Left colon (tissue), 2 donors: Measurements from ENCODE around the gene GPX5. TPM values are rescaled to one million over a fixed set of nuclear protein-coding genes. Genes with fewer than 3 reads are reported as not detected.
"Not testable (repeated sequence)": the region's sequence is repeated elsewhere in the genome, so short reads cannot be mapped to it uniquely, and the experiment has no call there.

Experiments used
- ATAC-seq: fragments of 200-7000 bp; cut with Tn5 transposase; one replicate; pipeline ENCODE4 v1.9.1; 2020; ENCODE audit warnings: mild to moderate bottlenecking, moderate library complexity
- DNase-seq, 2 donors: peaks; one replicate each; pipeline ENCODE4 v3.0.0-alpha.2; 2020
- intact Hi-C, 2 donors: fragments of 100-400 bp; cut with DNase I in 1 of 2; cut with micrococcal nuclease in 1 of 2; formaldehyde crosslinking; loops; one replicate each; pipeline versions ENCODE4 v1.11.2 to v1.14.0; 2022; cut with DNase I, micrococcal nuclease
- long read RNA-seq: library from polyadenylated mRNA; unstranded; transcript quantifications from one replicate; pipeline ENCODE4 v2.0.0, GENCODE V29; 2021
- total RNA-seq, 2 donors: library from RNA; stranded (reverse); fragmentation: NEBNext Ultra II Directional; extraction: Animal tissue kit (Norgen Biotek cat#: 25700); gene quantifications; one replicate each; pipeline ENCODE4 v1.2.1, GENCODE V29; 2021
- donor health status: DM: no; HTN: no; CAD: no.
- donor health status: DM: yes; HTN: yes; CAD: no.

Gene GPX5
- not detected for total RNA-seq
- long read RNA-seq: 0 reads

- no peak for DNase-seq
Measured at GRCh38 chr6:28525496-28526039, at the start of gene GPX5. TSS of gene GPX5 (plus strand) at chr6:28525881. CDS start at chr6:28526014, 133 bp downstream.

DNA sequence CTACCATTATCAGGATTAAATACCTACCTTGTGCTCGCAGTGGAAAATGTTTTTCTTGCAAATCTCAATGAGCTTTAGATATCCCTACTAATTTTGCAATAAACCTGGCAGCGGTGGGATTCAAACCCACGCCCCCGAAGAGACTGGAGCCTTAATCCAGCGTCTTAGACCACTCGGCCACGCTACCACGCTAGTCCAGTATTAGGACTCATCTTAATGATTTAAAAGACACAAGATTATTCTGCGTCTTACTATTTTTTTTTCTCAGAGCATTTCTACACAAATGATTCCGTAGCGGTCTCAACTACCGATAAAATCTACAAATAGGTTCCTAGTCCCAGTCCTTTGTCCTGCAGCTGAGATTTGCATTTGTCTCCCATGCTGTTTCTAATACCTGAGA is 47.2 kb upstream of the GPX5 start:
- DNase-seq (no peak), ATAC-seq (no peak)
- intact Hi-C loops: no loop called here

More at GRCh38 chr6:28525496-28526039, at the start of gene GPX5:
- ATAC-seq: no peak
- intact Hi-C loops: no loop called here

DNA sequence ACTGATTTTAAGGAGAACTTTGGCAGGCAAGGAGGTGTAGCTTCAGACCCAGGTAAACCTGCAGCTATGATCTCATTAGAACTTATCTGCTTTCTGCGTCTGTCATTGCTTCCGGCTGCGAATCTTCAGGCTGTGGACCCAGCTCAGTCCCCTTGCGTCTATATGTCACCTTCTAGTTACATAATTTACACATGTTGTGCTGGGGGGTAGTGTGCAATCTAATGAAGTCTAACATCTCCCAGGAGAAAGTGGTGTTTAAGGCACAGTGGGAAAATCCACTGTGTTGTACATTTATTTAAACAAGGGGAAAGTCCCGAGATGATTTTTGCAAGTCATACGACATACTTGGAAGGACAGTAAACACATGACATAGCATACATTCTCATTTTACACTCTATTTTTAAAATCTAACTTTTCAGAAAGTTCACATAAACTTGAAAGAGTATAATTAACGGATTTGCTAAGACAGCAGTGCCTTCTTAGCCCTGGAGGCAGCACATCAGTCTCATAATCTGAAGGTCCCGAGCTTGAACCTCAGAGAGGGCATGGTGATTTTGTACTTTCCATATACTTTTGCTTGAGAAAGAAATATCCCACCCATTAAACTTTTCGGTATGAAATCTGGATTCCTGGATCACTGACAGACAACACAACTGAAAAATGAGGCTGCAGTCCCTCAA is 45.3 kb upstream of the GPX5 start:
- DNase-seq (no peak), ATAC-seq (no peak)
- intact Hi-C loops: no loop called here

DNA sequence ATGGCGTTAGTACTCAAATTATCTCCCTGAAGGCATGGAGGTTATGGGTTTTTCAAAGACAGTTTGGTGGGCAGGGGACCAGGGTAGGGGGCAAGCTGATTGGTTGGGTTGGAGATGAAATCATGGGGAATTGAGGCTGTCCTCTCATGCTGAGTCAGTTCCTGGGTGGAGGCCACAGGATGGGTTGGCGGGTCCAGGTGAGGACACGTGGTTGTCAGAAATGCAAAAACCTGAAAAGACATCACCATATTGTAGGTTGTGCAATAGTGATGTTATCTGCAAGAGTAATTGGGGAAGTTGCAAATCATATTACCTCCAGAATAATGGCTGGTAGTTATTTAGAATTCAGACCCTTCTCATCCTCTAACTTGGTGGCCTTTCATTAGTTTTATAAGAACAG is 40.2 kb upstream of the GPX5 start:
- DNase-seq: no peak
- no peak for ATAC-seq
- intact Hi-C loops: no loop called here

- intact Hi-C loops: no loop called here
- DNase-seq (no peak), ATAC-seq (no peak)
Measured at GRCh38 chr6:28486533-28486932, 39.1 kb upstream of the GPX5 start.

DNA sequence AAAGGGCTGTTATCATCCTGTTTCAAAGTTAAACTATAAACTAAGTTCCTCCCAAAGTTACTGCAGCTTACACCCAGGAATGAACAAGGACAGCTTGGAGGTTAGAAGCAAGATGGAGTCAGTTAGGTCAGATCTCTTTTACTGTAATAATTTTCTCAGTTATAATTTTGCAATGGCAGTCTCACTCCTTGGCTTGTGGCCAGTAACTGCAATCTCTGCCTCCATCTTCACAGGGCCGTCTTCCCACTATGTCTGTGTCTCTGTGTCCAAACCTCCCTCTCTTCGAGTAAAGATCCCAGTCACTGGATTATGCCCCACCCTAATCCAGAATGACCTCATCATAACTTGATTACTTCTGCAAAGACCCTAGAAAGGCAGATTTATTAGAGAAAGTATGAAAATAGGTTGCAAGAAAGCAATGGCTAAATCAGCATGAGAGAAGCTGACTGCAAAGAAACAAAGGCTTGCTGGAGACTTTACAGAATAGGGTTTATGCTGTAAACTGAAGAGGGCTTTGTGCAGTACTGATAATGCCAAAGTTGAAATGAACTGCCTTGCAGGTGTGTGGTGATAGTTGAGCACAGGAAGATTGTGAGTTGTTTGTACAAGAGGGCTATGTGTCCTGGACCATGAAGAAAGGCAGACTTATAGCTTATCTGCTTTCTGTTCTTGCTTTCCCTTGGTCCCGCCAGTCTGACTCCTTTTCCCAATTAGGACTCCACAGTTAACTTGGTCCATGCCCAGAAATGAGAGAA is 38.5 kb upstream of the GPX5 start:
- DNase-seq: no peak
- ATAC-seq: no peak
- intact Hi-C loops: no loop called here

- no peak for DNase-seq
Measured at GRCh38 chr6:28488916-28489365, 36.7 kb upstream of the GPX5 start.

DNA sequence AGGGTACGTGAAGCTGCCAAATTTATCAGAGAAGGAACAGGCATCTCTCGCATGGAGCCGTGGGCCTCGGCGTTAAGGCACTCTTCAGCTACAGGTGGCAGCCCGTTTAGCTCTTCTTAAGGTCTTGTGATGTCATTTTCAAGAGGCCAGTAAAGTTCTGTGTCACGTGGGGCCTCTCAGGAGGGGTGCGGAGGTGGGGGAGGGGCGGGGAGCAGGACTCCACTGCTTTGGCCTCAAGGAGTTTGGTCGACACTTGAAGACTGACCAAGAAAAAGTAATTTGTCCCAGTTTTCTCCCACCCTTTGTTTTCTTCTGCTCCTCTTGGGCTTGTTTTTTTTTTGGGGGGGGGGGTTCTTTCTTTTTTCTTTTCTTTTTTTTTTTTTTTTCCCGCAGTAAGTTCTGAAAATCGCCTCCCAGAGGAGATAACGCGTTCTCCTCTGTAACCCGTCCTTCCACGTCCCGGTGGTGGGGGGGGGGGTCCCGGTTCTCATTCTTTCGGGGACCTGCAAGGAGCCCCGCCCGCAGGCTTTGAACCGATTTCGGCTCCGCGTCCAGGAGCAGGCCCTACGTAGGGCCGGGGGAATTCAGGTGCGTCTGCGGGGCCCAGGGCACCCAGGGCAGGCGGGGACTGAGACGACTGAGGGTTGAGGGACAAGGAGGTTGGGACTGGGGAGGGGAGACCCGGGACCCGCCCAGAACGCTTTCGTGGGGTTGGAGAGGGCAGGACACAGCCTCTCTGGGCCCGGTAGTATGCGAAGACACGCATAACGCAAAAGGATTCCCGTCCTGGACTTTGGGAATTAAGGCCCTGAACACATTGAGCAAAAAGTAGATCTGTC is 36.1 kb upstream of the GPX5 start:
- intact Hi-C loops: no loop called here
- peak; percentile 81 for ATAC-seq
- DNase-seq: peak; percentile 52 to 54

More at GRCh38 chr6:28488916-28489365, 36.7 kb upstream of the GPX5 start:
- intact Hi-C loops: no loop called here
- no peak for ATAC-seq

DNA sequence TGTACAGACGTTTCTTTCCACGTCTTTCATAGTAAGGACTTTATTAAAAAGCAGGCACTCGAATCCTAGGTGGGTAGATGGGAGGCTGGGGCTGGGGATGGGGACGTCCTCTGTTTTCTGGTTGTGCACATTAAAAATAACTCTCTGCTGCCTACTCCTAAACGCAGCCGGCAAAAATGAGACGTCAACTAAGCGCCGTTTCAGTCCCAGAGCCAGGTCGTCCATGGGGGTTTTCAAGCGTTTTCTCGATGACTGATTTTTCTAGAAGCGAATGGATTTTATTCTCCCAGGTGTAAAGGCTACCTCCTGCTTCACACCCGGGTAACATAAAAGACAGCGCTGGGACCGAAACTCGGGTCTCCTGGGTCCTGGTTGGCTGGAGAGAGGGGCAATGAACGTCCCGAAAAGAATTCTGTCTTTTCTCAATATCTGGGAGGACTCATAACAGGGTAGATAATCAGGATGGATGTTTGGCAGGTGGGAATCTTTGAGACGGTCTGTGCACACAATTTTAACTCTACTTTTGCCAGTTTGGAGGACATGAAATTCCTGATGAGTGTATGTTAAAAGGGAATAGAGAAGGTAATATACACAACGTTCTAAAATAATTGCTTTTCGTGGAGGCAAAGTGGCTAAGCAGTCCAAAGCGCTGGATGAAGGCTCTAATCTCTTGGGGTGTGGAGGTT is 35.3 kb upstream of the GPX5 start:
- DNase-seq (no peak), ATAC-seq (no peak)
- intact Hi-C loops: no loop called here

- DNase-seq (no peak), ATAC-seq (no peak)
- intact Hi-C loops: no loop called here
Measured at GRCh38 chr6:28491984-28492317, 33.7 kb upstream of the GPX5 start.

DNA sequence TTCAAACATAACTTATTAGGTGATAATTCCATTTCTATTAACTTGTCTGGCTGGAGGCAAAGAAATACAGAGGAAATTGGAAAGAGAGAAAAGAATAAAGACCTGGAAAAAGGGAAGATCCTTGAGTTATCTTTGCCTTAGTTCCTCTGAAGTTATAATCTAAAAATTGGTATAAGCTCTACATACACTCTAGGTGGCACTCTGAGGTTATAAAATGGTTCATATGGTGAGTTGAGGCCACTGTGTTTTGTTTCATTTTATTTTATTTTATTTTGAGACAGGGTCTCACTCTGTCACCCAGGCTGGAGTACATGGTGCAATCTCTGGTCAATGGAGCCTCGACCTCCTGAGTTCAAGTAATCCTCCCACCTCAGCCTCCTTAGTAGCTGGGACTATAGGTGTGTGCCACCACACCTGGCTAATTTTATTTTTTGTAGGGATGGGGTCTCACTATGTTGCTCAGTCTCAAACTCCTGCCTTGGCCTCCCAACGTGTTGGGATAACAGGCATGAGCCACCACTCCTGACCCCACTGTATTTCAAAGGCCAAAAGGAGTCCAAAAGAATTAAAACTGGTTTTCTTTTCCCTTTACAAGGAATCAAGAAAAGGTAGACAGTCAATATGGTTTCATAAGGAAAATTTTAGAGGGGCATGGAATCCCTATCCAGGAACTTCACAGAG is 29.4 kb upstream of the GPX5 start:
- DNase-seq (no peak), ATAC-seq (no peak)
- intact Hi-C loops: no loop called here

GRCh38 chr6:28497306-28497705 is 28.4 kb upstream of the GPX5 start:
- intact Hi-C loops: no loop called here
- DNase-seq (no peak), ATAC-seq (no peak)

- DNase-seq (no peak), ATAC-seq (no peak)
- intact Hi-C loops: no loop called here
Measured at GRCh38 chr6:28497893-28498292, 27.8 kb upstream of the GPX5 start.

DNA sequence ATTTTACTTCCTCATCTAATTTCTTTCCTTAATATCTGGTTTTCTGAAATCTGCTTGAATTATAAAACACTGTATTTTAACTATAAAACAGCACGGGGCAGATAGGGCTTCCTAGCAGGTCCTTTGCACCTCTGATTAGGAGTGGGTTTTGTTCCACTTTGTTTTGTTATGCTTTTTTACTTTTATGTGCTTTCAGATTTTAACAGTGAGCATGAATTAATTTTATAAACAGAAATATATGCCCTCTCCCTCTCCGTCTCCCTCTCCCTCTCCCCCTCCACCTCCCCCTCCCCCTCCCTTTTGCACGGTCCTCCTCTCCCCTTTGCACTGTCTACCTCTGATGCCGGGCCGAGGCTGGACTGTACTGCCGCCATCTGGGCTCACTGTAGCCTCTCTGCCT is 24.4 kb upstream of the GPX5 start:
- DNase-seq (no peak), ATAC-seq (no peak)
- intact Hi-C loops: no loop called here

GRCh38 chr6:28502136-28502535 is 23.5 kb upstream of the GPX5 start:
- DNase-seq, intact Hi-C loops, ATAC-seq: not testable (repeated sequence)

DNA sequence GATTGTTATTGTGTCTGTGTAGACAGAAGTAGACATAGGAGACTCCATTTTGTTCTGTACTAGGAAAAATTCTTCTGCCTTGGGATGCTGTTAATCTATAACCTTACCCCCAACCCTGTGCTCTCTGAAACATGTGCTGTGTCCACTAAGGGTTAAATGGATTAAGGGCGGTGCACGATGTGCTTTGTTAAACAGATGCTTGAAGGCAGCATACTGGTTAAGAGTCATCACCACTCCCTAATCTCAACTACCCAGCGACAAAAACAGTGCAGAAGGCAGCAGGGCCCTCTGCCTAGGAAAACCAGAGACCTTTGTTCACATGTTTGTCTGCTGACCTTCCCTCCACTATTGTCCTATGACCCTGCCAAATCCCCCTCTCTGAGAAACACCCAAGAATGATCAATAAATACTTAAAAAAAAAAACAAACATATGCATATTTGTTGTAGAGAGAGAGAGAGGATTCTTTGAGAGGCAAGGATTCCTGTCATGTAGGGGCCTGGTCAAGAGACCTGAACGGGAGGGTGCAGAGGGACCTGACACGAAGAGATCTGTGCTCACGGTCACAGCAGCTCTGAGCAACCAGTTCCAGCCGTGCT is 22.9 kb upstream of the GPX5 start:
- intact Hi-C loops, ATAC-seq, DNase-seq: not testable (repeated sequence)

GRCh38 chr6:28505733-28506132 is 19.9 kb upstream of the GPX5 start:
- no peak for ATAC-seq
- DNase-seq: no peak
- intact Hi-C loops: no loop called here
